ENCODE measurements around the gene SCAANT1.
A peak's percentile ranks its signal among the peaks of the same experiment; 100 is the strongest.

DNA sequence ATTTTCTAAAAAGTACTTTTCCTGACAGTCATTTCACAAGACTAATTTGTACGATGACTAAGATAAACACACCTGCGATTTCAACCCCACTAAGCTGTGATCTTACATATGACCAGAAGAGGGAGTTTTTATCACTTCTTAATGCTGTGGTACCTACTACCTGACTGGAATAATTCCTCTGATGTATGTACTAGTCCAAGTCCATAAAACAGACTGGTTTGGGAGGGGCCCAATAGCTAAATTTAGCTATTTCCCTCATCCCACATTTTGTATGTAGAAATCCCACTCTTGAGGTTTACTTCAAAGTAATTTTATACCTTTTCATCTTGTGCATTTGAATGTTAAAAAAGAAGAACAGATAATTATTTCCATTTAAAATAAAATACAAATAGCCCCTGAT, 49.7 kb upstream of the SCAANT1 start:
- TF ChIP-seq, protein P1, sequence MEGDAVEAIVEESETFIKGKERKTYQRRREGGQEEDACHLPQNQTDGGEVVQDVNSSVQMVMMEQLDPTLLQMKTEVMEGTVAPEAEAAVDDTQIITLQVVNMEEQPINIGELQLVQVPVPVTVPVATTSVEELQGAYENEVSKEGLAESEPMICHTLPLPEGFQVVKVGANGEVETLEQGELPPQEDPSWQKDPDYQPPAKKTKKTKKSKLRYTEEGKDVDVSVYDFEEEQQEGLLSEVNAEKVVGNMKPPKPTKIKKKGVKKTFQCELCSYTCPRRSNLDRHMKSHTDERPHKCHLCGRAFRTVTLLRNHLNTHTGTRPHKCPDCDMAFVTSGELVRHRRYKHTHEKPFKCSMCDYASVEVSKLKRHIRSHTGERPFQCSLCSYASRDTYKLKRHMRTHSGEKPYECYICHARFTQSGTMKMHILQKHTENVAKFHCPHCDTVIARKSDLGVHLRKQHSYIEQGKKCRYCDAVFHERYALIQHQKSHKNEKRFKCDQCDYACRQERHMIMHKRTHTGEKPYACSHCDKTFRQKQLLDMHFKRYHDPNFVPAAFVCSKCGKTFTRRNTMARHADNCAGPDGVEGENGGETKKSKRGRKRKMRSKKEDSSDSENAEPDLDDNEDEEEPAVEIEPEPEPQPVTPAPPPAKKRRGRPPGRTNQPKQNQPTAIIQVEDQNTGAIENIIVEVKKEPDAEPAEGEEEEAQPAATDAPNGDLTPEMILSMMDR (conservative IDR thresholded peaks at IDR 0.05; ENCODE audit: low read length): peak; percentile 79
- no peak for TF ChIP-seq EZH2phosphoT487 (IDR thresholded peaks at IDR 0.05; ENCODE audit: borderline replicate concordance, low read depth, low read length)

Data from OCI-LY7 (cell line).